DMS114 treated with DMSO at 0.1 percent for 48 hours (cell line): ENCODE results near the gene ALKBH3.

ENCODE experiments used
- DNase-seq: peaks from one replicate; lab custom pipeline; 2025; ENCODE audit not compliant: unreplicated experiment; lab: John Stamatoyannopoulos, UW

Gene ALKBH3

DNA sequence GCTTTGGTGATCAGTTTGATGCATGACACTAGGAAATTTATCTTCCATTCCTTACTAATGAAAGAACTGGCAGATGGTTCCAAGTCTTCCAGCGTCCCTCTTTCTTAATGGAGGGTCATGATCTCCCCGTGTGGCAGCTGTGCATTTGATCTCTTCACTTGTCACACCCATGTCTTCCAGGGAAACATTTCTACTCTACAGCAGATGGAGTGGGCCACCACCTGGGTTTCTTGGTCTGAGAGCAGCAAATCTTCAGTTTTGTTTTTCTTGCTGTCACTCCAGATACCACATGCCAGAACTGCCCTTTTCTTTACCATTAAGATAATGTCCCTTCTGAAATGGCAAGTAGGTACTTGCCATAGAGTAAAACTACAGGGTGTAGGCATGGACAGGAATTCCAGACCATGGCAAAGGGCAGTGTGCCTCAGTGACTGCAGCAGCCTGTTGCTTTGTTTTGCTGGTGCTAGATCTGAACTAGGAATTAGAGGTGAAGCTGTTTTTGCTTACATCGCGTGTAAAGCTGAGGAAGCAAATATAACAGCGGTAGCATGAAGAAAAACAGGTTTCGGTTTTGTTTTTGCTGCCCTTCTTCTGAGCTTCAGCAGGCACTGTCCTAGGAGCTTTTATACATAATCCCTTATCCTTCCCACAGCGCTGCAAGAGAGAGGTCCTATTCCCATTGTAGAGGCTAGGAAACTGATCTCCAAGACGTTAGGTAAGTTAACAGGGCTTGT lies 41.1 kb downstream of the ALKBH3 start:
- no peak for DNase-seq

DNA sequence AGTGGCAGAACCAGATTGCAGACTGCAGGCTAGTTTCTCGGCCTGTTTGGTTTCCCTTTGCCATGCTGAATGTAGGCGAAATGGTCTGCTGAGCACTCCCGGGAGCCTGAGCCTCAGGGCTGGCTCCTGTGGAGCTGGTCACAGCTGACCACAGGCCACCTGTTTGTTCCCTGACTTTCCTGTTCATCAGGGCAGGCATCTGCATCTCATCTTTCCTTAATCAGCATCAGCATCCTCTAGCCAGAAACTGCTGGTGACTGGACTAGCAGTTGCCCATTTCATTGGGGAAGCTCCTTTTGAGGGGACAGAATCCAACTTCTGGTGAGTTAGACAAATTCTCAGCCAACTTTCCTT lies 41.6 kb downstream of the ALKBH3 start:
- DNase-seq, result no peak

DNA sequence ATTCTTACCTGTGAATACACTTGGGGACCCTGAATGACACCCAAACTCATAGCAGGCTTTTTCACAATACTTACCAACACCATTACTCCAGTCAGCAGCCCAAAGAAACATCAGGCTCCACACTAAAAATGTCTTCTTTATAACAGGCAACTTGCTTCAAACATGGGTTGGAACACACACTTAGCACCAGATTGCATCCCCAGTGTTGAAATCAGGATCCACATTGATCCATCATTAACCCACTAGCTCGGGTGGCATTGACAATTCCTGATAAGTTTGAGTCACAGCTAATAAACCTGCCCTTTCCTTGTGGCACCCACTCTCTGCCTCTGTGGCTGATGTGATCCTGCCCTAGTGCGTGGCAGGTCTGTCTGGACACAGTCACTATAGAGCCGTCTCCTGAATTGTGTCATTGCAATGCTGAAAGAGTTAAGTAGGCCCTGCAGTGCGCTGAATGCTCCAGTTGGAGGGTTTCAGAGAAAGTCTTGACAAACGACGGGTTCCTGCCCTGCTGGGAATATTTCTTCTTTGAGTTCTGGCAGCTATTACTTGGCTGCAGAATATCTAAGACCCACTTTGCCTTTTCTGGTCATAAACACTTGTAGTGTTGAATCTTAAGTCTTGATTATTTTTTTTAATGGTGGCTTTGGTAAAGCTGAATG lies 42.2 kb downstream of the ALKBH3 start:
- DNase-seq, result no peak

DNA sequence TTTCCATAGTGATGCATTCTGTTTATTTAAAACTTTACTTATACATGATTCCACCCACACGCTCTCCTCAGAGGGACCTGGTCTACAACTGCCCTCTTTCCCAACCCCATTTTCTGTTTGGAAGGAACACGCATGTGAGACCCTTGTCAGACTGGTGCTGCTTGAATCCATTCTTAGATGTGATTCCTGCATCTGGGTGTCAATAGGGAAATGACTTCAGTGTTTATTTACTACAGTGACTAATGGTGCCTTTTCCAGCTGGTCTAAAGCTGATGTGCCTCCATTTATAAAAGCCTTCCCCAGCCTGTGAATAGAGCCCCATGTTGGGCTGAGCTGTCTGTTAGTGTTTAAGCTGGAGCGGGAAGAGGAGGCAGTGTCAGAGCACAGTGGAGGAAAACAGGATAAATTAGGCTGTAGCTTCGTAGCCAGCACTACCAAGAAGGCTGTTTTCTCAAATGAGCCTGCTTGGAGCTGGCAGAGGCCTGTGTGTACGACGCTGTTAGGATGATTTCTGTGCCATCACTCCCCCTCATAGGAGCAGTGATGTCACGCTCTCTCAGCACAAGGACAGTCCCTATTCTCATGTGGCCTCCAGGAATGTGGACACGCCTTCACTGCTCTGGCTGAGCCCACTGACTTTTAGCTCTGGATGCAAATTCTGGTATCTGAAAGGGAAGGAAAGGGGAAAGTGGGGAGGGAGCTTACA lies 42.9 kb downstream of the ALKBH3 start:
- no peak for DNase-seq

DNA sequence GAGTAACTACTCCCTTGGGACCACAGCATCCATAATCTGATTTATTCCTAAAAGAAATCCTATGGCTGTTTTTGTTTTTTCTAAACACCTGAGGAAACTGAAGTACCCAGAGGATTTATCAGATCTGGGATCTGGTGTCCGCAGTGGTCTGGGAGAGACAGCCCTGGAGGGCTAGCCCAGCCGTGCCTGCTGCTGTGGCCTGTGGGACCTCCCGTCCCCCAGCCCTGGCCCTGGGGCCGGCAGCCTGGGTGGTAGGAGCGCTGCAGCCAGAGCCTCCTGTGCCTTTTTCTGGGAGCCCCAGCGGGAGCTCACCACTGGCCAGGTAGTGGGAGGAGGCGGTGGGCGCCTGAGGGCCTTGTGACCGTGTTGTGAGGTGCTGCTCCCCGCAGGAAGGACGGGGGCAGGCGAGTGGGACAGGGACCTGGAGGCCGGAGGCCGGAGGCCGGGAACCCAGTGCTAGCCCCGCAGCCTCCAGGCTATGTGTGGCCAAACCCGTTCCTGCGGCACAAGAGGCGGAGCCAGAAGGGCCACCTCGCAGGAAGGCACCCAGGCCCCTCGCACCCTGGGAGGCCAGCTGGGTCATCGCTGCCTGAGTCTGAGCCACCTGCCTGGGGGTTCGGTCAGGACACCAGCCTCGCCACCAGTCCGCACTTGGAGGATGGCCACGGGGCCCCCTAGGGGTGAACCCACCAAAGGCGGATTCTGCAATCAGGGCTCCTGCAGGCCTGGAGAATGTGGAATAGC lies 43.7 kb downstream of the ALKBH3 start:
- DNase-seq, result no peak

DNA sequence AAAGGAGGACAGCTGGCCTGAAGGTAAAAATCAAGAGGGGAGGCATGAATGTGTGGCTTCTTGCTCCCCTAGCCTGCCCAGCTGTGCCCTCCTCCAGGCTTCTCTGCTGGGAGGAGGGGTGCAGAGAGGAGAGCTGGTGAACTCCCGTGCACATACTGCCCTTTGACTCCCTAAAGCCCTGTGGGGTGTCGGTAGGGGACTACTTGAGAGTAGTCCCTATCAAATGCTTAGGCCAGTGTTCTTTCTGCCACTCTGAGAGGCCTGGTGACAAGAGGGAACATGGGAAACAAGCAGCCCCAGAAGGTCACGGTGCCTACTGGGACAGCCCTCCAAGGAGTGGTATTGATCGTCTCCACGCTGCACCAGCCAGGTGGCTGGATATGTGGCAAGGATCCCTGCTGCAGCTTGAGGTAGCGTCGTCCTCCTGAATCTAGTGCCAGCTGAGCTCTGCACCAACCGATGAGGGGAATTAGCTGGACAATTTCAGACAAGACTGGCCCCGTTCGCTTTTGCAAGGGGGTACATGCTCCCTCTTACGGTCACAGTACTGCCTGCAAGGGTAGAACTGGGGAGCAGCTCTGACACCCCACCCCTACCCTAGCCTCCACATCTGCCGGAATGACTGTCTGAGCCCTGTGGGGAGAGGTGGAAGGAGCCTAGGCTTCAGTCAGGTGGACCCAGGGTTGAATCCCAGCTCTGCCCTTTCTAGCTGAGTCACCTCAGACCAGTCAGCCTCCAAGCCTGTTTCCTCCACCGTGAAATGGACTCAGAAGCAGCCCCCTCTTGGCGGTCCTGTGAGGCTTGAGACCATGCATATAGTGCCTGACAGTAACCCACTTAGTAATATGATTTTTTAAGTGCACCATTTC lies 44.7 kb downstream of the ALKBH3 start:
- DNase-seq, result no peak

DNA sequence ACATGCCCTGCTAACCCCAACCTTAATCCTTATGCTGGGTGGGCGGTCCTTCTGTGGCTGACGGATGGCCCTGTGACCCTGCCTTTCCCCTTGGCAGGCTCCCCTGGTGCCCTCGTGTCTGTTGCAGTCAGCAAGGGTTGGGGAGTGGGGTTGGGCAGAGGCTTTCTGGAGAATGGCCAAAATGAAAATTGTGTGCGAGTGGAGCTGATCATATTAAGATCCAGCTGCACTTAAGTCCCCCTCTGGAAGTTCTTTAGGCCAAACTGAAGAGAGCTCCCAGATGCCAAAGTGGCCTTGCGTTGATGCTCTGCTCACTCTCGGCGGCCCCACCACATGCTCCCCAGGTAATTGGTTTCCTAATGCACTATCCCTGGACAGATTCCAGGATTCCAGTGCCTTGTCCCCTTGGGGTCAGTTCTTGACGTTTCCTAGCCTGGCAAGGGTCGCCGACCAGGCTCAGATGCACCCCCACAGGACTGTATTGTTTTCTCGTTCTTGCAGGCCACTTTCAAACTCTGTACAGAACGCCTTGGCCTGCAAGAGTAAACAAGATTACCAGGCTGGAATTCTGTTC lies 45.4 kb downstream of the ALKBH3 start:
- no peak for DNase-seq

DNA sequence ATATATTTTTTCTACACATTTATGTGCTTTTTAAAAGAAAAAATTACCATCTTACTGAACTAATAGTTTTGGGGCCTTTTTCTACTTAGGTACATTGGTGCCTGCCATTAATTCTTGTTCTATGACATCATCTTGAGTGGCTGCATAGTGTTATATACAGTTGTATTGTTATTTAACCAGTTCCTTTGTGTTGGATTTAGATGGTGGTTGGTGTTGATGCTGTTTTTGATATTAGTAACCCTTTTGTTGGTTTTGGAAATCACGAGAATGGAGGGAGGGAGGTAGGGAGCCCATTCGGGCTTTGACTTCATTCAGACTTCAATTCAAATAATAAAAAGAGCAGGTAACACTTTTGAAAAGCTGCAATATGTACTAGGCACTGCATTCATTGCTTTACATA lies 46.4 kb downstream of the ALKBH3 start:
- no peak for DNase-seq

DNA sequence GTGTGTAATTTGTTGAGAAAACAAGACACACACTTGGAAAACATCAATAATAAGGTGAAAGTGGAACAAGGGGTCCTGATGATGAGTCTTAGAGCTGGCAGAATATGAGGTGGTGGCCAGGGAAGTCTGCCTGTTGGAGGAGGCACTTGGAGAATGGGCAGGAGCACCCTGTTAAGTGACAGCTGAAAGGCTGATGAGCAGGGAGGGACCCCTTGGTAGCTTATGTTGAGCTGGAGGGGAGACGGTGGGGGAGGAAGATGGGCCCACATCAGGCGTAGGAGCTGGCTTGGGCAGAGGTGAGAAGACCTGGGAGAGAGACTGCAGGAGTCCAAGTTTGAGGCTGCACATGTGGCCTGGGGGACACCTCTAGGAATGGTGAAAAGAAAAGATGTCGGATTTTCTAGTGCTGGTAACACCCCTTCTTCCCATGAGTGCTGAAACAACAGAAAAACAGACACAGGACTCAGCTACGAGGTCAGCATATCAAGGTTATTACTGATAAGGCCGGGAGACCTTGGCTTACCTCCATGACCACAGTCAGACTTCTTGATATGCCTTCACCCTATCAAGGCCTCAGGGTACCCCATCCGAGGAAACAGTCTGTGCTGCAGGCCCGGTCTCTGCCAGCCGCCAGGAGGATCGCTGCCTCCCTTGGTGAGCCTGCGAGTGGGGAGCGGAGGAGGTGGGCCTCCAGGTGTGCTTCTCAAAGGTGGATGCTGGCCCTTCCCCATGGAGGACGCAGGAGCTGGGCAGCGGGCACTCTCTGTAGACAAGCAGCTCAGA lies 47.5 kb downstream of the ALKBH3 start:
- no peak for DNase-seq

DNA sequence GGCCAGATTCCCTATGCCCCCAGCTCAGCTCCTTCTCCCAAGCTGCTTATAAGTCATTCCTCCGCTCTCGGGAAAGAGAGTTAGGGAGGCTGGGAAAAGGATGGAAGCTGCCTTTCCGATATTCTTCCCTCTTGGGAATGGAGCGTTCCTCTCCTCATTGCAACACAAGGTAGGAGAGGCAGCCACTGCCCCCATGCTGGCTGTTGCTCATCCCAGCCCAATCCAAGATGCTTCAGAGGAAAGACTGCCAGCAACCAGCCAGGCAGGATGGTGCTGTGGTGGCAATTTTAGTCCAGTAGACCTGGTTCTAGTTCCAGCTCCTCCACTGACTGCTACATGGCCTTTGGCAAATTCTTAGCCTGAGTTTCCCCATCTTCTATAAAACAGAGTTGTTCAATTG lies 48.1 kb downstream of the ALKBH3 start:
- no peak for DNase-seq

DNA sequence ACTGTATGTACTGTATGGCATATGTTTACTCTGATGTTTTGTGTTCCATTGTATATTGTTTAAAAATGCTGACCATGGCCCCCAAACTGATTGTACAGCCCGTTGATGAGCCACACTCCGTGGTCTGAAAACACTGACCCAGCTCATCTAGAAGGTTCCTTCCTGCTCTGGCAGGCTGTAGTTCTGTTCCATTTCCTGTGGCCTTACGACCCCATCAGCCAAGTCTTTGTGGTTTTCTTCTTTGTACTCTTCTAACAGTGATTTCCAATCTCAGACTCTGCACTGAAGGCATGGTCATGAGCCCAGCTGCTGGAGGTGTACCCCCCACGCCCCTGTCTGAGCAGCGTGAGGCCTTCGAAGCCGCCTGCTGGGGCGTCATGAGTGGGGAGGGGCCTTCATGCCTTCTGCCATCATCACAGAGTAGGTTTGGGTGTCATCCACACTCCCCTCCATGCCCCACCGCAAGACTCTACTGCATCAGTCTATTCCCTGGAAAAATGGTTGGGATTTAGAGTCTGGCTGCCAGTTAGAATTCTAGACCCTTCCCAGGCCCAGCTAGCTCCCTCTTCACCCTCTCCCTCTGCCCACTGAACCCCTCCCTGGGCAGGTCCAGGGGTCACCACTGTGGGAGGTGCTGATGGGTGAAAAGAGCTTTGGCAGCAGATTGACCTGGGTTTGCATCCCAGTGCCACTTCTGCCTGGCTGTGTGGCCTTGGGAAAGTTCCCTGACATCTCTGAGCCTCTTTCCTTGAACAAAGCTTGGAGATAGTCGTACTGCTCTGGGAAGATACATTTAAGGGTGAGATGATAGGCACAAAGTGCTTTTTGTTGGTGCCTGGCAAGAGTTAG lies 50.5 kb downstream of the ALKBH3 start:
- no peak for DNase-seq

DNA sequence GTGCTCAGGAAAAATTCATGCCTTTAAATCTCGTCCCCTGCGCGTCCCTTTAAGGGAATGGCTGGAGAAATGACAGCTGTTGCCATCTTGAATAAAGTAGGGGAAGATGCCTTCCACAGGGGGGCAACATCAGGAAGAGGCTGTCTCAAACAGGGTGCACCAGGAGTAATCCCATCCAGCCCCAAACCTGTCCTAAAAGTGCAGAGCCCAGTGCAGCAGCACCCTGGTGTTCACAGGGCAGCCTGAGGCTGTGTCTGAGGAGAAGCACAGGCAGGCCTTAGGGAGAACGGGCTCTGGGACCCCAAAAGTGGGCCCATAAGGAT lies 51.0 kb downstream of the ALKBH3 start:
- DNase-seq, result no peak

DNA sequence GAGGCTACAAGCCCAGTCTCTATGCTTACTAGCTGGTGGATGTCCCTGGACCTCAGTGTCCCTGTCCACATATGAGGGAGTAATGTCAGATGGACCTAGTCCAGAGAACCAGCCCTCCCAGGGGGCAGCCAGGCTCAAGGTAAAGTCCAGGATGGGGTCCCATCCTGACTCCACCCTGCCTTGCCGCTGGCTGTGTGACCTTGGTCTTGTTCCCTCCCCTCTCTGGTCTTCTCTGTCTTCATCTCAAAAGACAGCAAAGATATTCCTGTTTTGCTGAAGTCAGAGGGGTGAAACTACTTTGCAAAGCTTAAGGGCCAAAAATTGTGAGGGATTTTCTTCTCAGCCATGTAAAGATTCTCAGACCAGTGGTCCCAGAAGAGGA lies 52.6 kb downstream of the ALKBH3 start:
- DNase-seq, result no peak

DNA sequence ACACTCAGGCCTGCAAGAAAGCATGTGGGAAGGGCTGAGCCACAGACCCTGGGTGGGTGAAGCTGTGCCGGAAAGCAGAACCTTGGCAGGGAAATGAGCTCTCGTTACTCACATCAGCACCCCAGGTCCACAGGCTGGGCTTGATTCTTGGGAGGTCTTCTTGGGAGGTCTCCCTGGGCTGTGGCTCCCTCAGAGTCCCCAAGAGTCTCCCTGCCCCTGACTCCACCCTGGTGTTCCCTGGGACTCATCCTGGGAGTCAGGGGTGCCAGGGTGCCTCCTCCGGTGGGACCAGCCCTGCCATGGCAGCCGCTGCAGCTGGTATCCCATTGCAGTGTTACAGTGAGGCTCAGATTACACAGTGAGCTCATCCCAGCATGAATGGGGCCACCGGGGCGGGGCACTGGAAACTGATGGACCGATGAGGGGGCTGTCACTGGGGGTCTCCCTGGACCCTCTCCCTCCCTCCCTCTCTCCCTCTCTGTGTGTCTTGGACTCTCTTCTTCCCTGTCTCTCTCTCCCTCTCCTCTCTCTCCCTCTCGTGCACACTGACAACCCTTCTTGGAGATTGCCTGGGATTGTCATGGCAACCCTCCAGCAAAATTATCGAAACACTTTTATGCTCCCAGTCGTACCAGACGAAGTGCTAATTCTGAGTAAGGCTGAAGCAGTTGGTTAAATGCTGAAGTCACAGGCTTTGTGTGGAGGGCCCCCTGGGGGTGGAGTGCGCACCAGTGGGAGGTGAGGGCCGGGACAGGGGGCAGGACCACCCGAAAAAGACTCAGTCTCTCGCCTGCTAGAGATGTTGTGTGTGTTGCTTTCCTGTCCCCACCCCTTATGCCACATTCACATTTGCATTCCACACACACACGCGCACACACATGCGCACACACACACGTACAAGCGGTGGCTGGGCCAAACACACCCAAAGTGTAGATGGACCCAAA lies 53.2 kb downstream of the ALKBH3 start:
- DNase-seq, result no peak

DNA sequence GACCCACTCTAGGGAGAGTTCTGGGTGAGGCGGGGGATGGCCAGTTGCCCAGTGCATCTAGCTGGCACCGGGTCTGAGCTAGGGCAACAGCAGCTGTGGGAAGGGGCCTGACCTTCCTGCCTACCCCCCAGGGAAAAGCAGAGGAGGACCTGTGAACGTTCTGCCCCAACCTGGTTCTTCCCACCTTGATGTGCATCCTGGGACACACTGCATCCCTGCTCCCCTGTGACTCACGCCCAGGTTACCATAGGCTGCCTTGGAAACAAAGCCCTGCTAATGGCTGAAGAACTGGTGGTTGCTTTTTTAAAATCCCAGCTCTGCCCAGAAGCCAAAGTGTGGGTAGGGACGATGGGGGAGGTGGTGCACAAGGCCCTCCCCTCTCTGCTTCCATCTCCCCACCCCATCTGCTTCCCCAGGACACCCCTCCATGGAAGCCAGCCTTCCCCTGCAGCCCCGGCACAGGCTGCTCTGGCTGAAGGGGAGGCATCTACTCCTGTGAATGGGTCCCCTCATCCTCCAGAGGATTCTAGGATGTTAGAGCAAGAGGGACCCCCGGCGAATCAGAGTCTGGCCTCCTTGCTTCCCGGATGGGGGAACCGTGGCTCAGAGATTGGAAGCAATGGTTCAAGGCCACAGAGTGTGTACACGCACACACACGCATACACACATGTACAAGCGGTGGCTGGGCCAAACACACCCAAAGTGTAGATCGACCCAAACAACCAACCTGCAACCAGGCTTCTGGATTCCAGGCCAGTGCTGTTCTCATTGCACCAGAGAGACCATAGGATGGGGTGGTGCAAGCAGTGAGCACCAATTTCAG lies 54.2 kb downstream of the ALKBH3 start:
- no peak for DNase-seq

DNA sequence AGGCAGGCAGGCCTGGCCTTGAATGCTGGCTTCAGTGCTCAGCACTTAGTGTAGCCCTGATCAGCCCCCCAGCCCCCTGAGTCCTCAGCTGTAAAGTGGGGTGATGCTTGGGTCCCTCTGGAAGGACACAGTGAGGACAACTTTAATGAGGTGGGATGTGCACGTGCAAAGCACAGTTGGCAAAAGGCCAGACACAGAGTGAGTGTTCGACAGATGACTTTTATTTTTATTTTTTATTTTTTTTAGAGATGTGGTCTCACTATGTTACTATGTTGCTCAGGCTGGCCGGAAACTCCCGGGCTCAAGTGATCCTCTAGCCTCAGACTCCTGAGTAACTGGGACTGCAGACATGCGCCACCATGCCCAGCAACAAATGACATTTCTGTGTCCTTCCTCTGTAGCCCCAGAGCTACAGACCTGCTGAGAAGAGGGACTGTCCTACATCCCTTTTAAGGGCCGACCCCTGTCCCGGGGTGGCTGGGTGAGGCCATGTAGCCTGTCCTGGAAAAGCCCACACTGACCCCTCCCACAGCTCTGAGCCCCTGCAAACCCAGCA lies 54.9 kb downstream of the ALKBH3 start:
- no peak for DNase-seq

DNA sequence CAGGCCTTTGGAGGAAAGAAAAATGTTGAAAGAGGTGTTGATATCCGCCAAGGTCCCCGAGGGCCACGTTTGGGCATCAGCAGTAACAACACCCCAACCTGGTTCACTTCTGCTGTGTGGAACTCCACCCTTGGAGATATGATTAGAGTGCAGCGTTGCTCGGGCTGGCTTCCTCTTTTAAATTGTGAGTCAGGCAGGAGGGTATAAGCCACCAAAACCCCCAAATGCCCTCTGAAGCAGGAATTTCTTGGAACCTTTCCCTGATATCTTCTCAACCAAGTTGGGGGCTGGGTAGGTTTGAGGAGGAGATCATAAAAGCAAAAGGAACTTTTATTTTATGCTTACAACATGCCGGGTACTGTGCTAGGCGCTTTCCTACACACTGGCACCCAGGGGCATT lies 55.4 kb downstream of the ALKBH3 start:
- no peak for DNase-seq
